ENCODE data around the gene PTBP1. TPM values are rescaled to one million over a fixed set of nuclear protein-coding genes. Genes with fewer than 3 reads are reported as not detected.

The PTBP1 gene
- total and polyA plus RNA-seq, 2 of the 13 experiments (the other 11 are each of a cell fraction or from before 2014, with no cell fraction given) = 195 to 288 TPM

GRCh38 chr19:858868-859843 is 61.9 kb downstream of the PTBP1 start, which contains the start of gene CFD (continued):
- TF ChIP-seq, protein P1, sequence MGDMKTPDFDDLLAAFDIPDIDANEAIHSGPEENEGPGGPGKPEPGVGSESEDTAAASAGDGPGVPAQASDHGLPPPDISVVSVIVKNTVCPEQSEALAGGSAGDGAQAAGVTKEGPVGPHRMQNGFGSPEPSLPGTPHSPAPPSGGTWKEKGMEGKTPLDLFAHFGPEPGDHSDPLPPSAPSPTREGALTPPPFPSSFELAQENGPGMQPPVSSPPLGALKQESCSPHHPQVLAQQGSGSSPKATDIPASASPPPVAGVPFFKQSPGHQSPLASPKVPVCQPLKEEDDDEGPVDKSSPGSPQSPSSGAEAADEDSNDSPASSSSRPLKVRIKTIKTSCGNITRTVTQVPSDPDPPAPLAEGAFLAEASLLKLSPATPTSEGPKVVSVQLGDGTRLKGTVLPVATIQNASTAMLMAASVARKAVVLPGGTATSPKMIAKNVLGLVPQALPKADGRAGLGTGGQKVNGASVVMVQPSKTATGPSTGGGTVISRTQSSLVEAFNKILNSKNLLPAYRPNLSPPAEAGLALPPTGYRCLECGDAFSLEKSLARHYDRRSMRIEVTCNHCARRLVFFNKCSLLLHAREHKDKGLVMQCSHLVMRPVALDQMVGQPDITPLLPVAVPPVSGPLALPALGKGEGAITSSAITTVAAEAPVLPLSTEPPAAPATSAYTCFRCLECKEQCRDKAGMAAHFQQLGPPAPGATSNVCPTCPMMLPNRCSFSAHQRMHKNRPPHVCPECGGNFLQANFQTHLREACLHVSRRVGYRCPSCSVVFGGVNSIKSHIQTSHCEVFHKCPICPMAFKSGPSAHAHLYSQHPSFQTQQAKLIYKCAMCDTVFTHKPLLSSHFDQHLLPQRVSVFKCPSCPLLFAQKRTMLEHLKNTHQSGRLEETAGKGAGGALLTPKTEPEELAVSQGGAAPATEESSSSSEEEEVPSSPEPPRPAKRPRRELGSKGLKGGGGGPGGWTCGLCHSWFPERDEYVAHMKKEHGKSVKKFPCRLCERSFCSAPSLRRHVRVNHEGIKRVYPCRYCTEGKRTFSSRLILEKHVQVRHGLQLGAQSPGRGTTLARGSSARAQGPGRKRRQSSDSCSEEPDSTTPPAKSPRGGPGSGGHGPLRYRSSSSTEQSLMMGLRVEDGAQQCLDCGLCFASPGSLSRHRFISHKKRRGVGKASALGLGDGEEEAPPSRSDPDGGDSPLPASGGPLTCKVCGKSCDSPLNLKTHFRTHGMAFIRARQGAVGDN (CRISPR knock-in tag; IDR thresholded peaks at IDR 0.05) = peak; percentile 45
- TF ChIP-seq ZNF281 (CRISPR knock-in tag; IDR thresholded peaks at IDR 0.05; ENCODE audit: borderline replicate concordance) (0 out of 2 replicates have a peak, but pooled peaks have one; percentile 16), ZNF788 (CRISPR knock-in tag; IDR thresholded peaks at IDR 0.05; ENCODE audit: borderline replicate concordance) (no peak), SMAD9 (CRISPR knock-in tag; IDR thresholded peaks at IDR 0.05) (no peak), HHEX (CRISPR knock-in tag; IDR thresholded peaks at IDR 0.05) (no peak), RFX1 (IDR thresholded peaks at IDR 0.05) (no peak), ZBTB3 (CRISPR knock-in tag; IDR thresholded peaks at IDR 0.05; ENCODE audit: borderline replicate concordance, low read depth) (no peak), FIP1L1 (IDR thresholded peaks at IDR 0.05; ENCODE audit: borderline replicate concordance, insufficient read depth, low read depth, low read length) (no peak), KDM5B (CRISPR knock-in tag; IDR thresholded peaks at IDR 0.05; ENCODE audit: borderline replicate concordance) (0 out of 2 replicates have a peak, but pooled peaks have one; percentile 16), ZNF263 (CRISPR knock-in tag; IDR thresholded peaks at IDR 0.05) (peak; percentile 98)
- TF ChIP-seq, protein P2, sequence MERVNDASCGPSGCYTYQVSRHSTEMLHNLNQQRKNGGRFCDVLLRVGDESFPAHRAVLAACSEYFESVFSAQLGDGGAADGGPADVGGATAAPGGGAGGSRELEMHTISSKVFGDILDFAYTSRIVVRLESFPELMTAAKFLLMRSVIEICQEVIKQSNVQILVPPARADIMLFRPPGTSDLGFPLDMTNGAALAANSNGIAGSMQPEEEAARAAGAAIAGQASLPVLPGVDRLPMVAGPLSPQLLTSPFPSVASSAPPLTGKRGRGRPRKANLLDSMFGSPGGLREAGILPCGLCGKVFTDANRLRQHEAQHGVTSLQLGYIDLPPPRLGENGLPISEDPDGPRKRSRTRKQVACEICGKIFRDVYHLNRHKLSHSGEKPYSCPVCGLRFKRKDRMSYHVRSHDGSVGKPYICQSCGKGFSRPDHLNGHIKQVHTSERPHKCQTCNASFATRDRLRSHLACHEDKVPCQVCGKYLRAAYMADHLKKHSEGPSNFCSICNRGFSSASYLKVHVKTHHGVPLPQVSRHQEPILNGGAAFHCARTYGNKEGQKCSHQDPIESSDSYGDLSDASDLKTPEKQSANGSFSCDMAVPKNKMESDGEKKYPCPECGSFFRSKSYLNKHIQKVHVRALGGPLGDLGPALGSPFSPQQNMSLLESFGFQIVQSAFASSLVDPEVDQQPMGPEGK (CRISPR knock-in tag; IDR thresholded peaks at IDR 0.05) = peak; percentile 62
- TF ChIP-seq, protein P3, sequence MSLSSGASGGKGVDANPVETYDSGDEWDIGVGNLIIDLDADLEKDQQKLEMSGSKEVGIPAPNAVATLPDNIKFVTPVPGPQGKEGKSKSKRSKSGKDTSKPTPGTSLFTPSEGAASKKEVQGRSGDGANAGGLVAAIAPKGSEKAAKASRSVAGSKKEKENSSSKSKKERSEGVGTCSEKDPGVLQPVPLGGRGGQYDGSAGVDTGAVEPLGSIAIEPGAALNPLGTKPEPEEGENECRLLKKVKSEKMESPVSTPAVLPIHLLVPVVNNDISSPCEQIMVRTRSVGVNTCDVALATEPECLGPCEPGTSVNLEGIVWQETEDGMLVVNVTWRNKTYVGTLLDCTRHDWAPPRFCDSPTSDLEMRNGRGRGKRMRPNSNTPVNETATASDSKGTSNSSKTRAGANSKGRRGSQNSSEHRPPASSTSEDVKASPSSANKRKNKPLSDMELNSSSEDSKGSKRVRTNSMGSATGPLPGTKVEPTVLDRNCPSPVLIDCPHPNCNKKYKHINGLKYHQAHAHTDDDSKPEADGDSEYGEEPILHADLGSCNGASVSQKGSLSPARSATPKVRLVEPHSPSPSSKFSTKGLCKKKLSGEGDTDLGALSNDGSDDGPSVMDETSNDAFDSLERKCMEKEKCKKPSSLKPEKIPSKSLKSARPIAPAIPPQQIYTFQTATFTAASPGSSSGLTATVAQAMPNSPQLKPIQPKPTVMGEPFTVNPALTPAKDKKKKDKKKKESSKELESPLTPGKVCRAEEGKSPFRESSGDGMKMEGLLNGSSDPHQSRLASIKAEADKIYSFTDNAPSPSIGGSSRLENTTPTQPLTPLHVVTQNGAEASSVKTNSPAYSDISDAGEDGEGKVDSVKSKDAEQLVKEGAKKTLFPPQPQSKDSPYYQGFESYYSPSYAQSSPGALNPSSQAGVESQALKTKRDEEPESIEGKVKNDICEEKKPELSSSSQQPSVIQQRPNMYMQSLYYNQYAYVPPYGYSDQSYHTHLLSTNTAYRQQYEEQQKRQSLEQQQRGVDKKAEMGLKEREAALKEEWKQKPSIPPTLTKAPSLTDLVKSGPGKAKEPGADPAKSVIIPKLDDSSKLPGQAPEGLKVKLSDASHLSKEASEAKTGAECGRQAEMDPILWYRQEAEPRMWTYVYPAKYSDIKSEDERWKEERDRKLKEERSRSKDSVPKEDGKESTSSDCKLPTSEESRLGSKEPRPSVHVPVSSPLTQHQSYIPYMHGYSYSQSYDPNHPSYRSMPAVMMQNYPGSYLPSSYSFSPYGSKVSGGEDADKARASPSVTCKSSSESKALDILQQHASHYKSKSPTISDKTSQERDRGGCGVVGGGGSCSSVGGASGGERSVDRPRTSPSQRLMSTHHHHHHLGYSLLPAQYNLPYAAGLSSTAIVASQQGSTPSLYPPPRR (CRISPR knock-in tag; IDR thresholded peaks at IDR 0.05; ENCODE audit: borderline replicate concordance) = no peak
